Measurements from ENCODE around the gene PPP1R14D. TPM values are rescaled to one million over a fixed set of nuclear protein-coding genes. Genes with fewer than 3 reads are reported as not detected.

The PPP1R14D gene
- total and polyA plus RNA-seq, 2 of the 8 experiments (the other 6 are each of a cell fraction or from before 2014, with no cell fraction given): not detected

- TF ChIP-seq HDAC2 (IDR thresholded peaks at IDR 0.05; ENCODE audit: borderline replicate concordance in 1 of 2, low read depth in 2 of 2, low read length in 2 of 2) (peak in 1 of 2 experiments; percentile 86; a peak in 1 of 4 replicates), MAFK (IDR thresholded peaks at IDR 0.05; ENCODE audit: low read depth, low read length) (no peak), CHD7 (IDR thresholded peaks at IDR 0.05; ENCODE audit: insufficient replicate concordance, low read length) (no peak), TBP (IDR thresholded peaks at IDR 0.05; ENCODE audit: low read depth, low read length) (no peak), KDM5A (IDR thresholded peaks at IDR 0.05; ENCODE audit: low read length) (no peak), RNF2 (IDR thresholded peaks at IDR 0.05; ENCODE audit: borderline replicate concordance, low read depth, low read length, missing control alignments, poor library complexity, severe bottlenecking) (no peak), BACH1 (IDR thresholded peaks at IDR 0.05; ENCODE audit: low read length) (no peak), SRF (IDR thresholded peaks at IDR 0.05; ENCODE audit: low read depth, low read length) (no peak), EZH2 (IDR thresholded peaks at IDR 0.05; ENCODE audit: low read depth, low read length, severe bottlenecking) (peak; percentile 45)
These were observed 44.5 kb upstream of the PPP1R14D start (continued) for GRCh38 chr15:40872791-40873693.
